K562 (cell line): ENCODE data around the gene CSF2RB. TPM values are rescaled to one million over a fixed set of nuclear protein-coding genes. Genes with fewer than 3 reads are reported as not detected.

Experiments used
- ARNT ChIP-seq, 2 experiments: fragments of 450-650 bp; IDR thresholded peaks; 2 replicates each; pipeline ENCODE4 v1.6.1; 2016; ENCODE audit warnings: mild to moderate bottlenecking in 1 of 2
- BRCA1 ChIP-seq, 2 experiments: fragments of 450-650 bp in 1 of 2; sonication (generic) in 1 of 2; formaldehyde crosslinking in 1 of 2; IDR thresholded peaks; 2 replicates each; pipeline versions ENCODE4 v1.5.0 to v1.6.1; 2017 to 2020; ENCODE audit warnings: mild to moderate bottlenecking in 1 of 2, missing genetic modification reagents in 1 of 2
- CBFB ChIP-seq: sonication (generic); formaldehyde crosslinking; IDR thresholded peaks from 2 replicates; pipeline ENCODE4 v1.4.0; 2020; ENCODE audit warnings: mild to moderate bottlenecking, missing genetic modification reagents
- CEBPB ChIP-seq: fragments of 450-650 bp; IDR thresholded peaks from 2 replicates; pipeline ENCODE4 v1.6.1; 2016; ENCODE audit warnings: missing genetic modification characterization, missing compliant biosample characterization
- CHD1 ChIP-seq: fragments of 200-600 bp; sonication (generic); IDR thresholded peaks from one replicate; pipeline ENCODE4 v1.6.1; 2012; ENCODE audit warnings: mild to moderate bottlenecking, moderate library complexity, low read length, inconsistent platforms
- CTCFL ChIP-seq: IDR thresholded peaks from 2 replicates; pipeline ENCODE4 v1.6.1; 2011; ENCODE audit warnings: borderline replicate concordance, low read depth, mild to moderate bottlenecking, moderate library complexity, low read length; ENCODE audit not compliant: insufficient read depth, poor library complexity, severe bottlenecking
- ETV1 ChIP-seq: fragments of 450-650 bp; conservative IDR thresholded peaks from 2 replicates; pipeline ENCODE4 v1.6.1; 2016; ENCODE audit warnings: missing genetic modification characterization, control low read depth, low read depth, missing compliant biosample characterization
- HINFP ChIP-seq: fragments of 450-650 bp; conservative IDR thresholded peaks from 2 replicates; pipeline ENCODE4 v1.6.1; 2016; ENCODE audit warnings: missing genetic modification characterization, low read depth, mild to moderate bottlenecking, control low read depth, missing compliant biosample characterization
- KLF13 ChIP-seq: fragments of 450-650 bp; IDR thresholded peaks from 2 replicates; pipeline ENCODE4 v1.6.1; 2016; ENCODE audit warnings: missing genetic modification characterization, low read depth, mild to moderate bottlenecking, missing compliant biosample characterization, moderate library complexity, borderline replicate concordance
- MAZ ChIP-seq, 2 experiments: fragments of 450-650 bp in 1 of 2; sonication (generic) in 1 of 2; formaldehyde crosslinking; IDR thresholded peaks in 1 of 2; conservative IDR thresholded peaks in 1 of 2; 2 replicates each; pipeline versions ENCODE4 v1.4.0 to v1.5.0; 2020; ENCODE audit warnings: mild to moderate bottlenecking in 1 of 2, missing genetic modification reagents in 1 of 2
- MCM3 ChIP-seq: fragments of 450-650 bp; IDR thresholded peaks from 2 replicates; pipeline ENCODE4 v1.6.1; 2016
- NFXL1 ChIP-seq: fragments of 450-650 bp; formaldehyde crosslinking; IDR thresholded peaks from 2 replicates; pipeline ENCODE4 v1.4.0; 2021; ENCODE audit warnings: mild to moderate bottlenecking
- PKNOX1 ChIP-seq: fragments of 450-650 bp; IDR thresholded peaks from 2 replicates; pipeline ENCODE4 v1.6.1; 2016
- RUNX1 ChIP-seq: sonication (generic); IDR thresholded peaks from 2 replicates; pipeline ENCODE4 v1.6.1; 2016; ENCODE audit warnings: antibody characterized with exemption, low read depth
- ZNF561 ChIP-seq: fragments of 450-650 bp; formaldehyde crosslinking; conservative IDR thresholded peaks from 2 replicates; pipeline ENCODE4 v1.4.0; 2020; ENCODE audit warnings: mild to moderate bottlenecking, moderate library complexity
- polyA plus RNA-seq, 8 experiments: library from polyadenylated mRNA; depleted of rRNA in 4 of 8; stranded (reverse) in 5 of 8; unstranded in 3 of 8; fragments of >200 nt; fragmentation: Nextera tagmentation in 2 of 8; fragmentation: Illumina TruSeq in 1 of 8; extraction: Ambion mirVana in 2 of 8; extraction: Trizol in 1 of 8; gene quantifications; 2 replicates each; pipeline versions ENCODE4 v1.2.1 to v1.2.3, GENCODE V29; 2011 to 2014; ENCODE audit warnings: inconsistent platforms in 1 of 8, missing spikeins in 1 of 8
- total RNA-seq, 7 experiments: library from RNA; depleted of rRNA in 6 of 7; stranded (reverse); fragments of >200 nt in 6 of 7; fragmentation: Illumina TruSeq in 2 of 7; extraction: Trizol in 2 of 7; gene quantifications; 2 replicates each; pipeline versions ENCODE4 v1.2.1 to v1.2.3, GENCODE V29; 2011 to 2021; ENCODE audit warnings: low replicate concordance in 1 of 7
- TF ChIP-seq, protein P1 (sequence below): sonication (generic); formaldehyde crosslinking; IDR thresholded peaks from 2 replicates; pipeline ENCODE4 v1.8.0; 2022; ENCODE audit warnings: missing genetic modification reagents, mild to moderate bottlenecking, moderate library complexity, borderline replicate concordance

Gene CSF2RB
- total and polyA plus RNA-seq, 9 of the 15 experiments (the other 6 are each of a cell fraction or from before 2014, with no cell fraction given) = 0.04 to 1.0 (median 0.36) TPM

DNA sequence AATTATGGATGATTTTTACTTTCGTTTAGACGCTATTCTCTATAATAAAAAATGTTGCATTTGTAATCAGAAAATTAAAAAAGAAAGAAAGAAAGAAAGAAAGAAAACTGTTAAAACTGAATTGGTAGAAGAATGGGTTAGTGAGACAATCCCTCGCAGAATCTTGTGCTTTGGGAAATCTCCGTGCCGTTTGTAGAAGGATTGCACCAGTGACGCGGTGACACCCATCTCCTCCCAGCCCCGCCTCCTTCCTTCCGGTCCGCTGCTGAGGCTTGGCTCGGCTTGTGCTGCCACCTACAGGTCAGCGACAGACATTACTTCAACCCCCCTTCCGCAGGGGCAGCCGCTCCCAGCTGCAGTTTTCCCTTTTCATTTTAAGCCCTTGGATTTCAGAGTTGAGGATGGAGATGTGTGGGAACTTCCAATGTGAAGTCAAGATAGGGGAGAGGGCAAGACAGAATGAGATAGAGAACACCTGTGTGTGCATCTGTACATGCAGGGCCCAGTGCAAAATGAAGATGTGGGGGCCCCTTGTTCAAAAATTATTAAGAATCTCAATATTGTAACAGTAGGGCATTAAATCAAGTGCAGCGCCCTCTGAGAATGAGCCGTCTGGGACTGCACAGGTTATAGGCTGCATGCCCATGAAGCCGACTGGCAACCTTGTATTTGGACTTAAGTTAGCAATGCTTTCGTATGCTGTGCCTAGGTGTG is 64.7 kb downstream of the CSF2RB start (continued):
- TF ChIP-seq CBFB (CRISPR knock-in tag) (no peak), BRCA1 (IDR thresholded peaks at IDR 0.05) (no peak), BRCA1 (CRISPR knock-in tag; IDR thresholded peaks at IDR 0.05) (no peak), ZNF561 (CRISPR knock-in tag) (no peak), HINFP (tag) (peak; percentile 96), ETV1 (tag) (peak; percentile 96), CEBPB (tag) (peak; percentile 45), MCM3 (no peak), NFXL1 (no peak), KLF13 (tag) (no peak), CHD1 (no peak), MAZ (CRISPR knock-in tag; conservative IDR thresholded peaks at IDR 0.05 in 1 of 2, IDR thresholded peaks at IDR 0.05 in 1 of 2) (peak in 1 of 2 experiments; percentile 40; a peak in 1 of 4 replicates), ARNT (IDR thresholded peaks at IDR 0.05) (no peak), CTCFL (peak; percentile 1), RUNX1 (no peak), PKNOX1 (peak; percentile 81)
- TF ChIP-seq, protein P1, sequence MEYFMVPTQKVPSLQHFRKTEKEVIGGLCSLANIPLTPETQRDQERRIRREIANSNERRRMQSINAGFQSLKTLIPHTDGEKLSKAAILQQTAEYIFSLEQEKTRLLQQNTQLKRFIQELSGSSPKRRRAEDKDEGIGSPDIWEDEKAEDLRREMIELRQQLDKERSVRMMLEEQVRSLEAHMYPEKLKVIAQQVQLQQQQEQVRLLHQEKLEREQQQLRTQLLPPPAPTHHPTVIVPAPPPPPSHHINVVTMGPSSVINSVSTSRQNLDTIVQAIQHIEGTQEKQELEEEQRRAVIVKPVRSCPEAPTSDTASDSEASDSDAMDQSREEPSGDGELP (CRISPR knock-in tag) = peak; percentile 45; the same call in 1 of the 2 replicates
